Right lobe of liver (tissue), 4 donors: Measurements from ENCODE around the gene KRTAP4-3.

Experiments
- CTCF ChIP-seq, 4 donors: fragments of 200-600 bp in 3 of 4; fragments of 450-650 bp in 1 of 4; IDR thresholded peaks; one replicate each; pipeline versions ENCODE4 v1.5.1 to v1.8.0; 2016 to 2022; ENCODE audit warnings: antibody characterized with exemption in 4 of 4, mild to moderate bottlenecking in 2 of 4
- POLR2A ChIP-seq: fragments of 450-650 bp; IDR thresholded peaks from one replicate; pipeline ENCODE4 v1.6.1; 2017; ENCODE audit warnings: antibody characterized with exemption, mild to moderate bottlenecking
- donor health status: DM: no; HTN: no; CAD: no.
- donor health status: DM: no; HTN: no; CAD: no.
- donor health status: DM: no; HTN: yes; CAD: no.

GRCh38 chr17:41178341-41178740 lies 10.3 kb upstream of the KRTAP4-3 start:
- TF ChIP-seq CTCF (IDR thresholded peaks at IDR 0.05), result no peak
- no peak for TF ChIP-seq POLR2A
